ENCODE measurements around the gene RFPL3.

DNA sequence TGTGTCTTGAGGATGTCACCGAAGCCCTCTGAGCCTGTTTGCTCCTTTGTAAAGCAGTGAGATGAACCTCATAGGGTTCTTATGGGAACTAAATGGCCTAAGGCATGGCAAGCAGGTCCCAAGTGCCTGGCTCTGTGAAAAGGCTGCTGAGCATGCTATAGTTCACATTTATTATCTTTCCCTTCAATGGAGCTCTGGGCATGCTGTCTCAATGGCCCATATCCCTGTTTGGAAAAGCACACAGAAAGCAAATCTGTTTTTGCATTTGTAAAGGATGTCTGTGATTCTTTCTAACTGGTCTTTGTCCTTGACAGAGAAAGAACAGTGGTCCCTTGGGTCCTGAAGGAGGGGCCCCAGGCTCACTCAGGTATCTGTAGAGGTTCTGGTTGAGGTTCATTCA is 28.0 kb downstream of the RFPL3 start:
- TF ChIP-seq, protein P1, sequence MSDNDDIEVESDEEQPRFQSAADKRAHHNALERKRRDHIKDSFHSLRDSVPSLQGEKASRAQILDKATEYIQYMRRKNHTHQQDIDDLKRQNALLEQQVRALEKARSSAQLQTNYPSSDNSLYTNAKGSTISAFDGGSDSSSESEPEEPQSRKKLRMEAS (IDR thresholded peaks at IDR 0.05) = no peak
- no peak for TF ChIP-seq TAF1 (IDR thresholded peaks at IDR 0.05; ENCODE audit: low read depth)
- TF ChIP-seq, protein P2, sequence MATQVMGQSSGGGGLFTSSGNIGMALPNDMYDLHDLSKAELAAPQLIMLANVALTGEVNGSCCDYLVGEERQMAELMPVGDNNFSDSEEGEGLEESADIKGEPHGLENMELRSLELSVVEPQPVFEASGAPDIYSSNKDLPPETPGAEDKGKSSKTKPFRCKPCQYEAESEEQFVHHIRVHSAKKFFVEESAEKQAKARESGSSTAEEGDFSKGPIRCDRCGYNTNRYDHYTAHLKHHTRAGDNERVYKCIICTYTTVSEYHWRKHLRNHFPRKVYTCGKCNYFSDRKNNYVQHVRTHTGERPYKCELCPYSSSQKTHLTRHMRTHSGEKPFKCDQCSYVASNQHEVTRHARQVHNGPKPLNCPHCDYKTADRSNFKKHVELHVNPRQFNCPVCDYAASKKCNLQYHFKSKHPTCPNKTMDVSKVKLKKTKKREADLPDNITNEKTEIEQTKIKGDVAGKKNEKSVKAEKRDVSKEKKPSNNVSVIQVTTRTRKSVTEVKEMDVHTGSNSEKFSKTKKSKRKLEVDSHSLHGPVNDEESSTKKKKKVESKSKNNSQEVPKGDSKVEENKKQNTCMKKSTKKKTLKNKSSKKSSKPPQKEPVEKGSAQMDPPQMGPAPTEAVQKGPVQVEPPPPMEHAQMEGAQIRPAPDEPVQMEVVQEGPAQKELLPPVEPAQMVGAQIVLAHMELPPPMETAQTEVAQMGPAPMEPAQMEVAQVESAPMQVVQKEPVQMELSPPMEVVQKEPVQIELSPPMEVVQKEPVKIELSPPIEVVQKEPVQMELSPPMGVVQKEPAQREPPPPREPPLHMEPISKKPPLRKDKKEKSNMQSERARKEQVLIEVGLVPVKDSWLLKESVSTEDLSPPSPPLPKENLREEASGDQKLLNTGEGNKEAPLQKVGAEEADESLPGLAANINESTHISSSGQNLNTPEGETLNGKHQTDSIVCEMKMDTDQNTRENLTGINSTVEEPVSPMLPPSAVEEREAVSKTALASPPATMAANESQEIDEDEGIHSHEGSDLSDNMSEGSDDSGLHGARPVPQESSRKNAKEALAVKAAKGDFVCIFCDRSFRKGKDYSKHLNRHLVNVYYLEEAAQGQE (IDR thresholded peaks at IDR 0.05; ENCODE audit: low read depth) = no peak
- no peak for TF ChIP-seq ZBTB7A (IDR thresholded peaks at IDR 0.05; ENCODE audit: low read depth)
- no peak for TF ChIP-seq EP300 (IDR thresholded peaks at IDR 0.05; ENCODE audit: borderline replicate concordance)
- no peak for TF ChIP-seq YY1 (IDR thresholded peaks at IDR 0.05; ENCODE audit: low read depth)
- TF ChIP-seq FOXM1 (IDR thresholded peaks at IDR 0.05; ENCODE audit: borderline replicate concordance, low read depth) = no peak
- TF ChIP-seq CEBPB (IDR thresholded peaks at IDR 0.05) = no peak

All from Ishikawa (cell line).